SIG-M5 treated with dmso at 0.1 percent for 504 hours (cell line): Measurements from ENCODE around the gene TMEM100.

Experiments
- DNase-seq: peaks from one replicate; lab custom pipeline; 2025; ENCODE audit not compliant: unreplicated experiment; lab: John Stamatoyannopoulos, UW

TMEM100 gene

GRCh38 chr17:55720919-55721836 lies 1.5 kb downstream of the TMEM100 start:
- DNase-seq, result no peak

GRCh38 chr17:55717898-55718735 lies 4.5 kb downstream of the TMEM100 start:
- peak; percentile 51 for DNase-seq

- DNase-seq, result no peak
These were observed 5.2 kb downstream of the TMEM100 start for GRCh38 chr17:55717432-55717831.

- DNase-seq, result no peak
These were observed 11.7 kb downstream of the TMEM100 start for GRCh38 chr17:55710829-55711496.

- DNase-seq, result peak; percentile 48
These were observed 12.3 kb downstream of the TMEM100 start for GRCh38 chr17:55710410-55710809.

- no peak for DNase-seq
These were observed 12.7 kb downstream of the TMEM100 start for GRCh38 chr17:55709984-55710383.

- no peak for DNase-seq
These were observed 13.2 kb downstream of the TMEM100 start for GRCh38 chr17:55709440-55709839.

- DNase-seq, result no peak
These were observed 14.3 kb downstream of the TMEM100 start for GRCh38 chr17:55708175-55708974.

- DNase-seq, result no peak
These were observed 15.6 kb downstream of the TMEM100 start for GRCh38 chr17:55706808-55707773.

GRCh38 chr17:55705847-55706246 lies 16.8 kb downstream of the TMEM100 start:
- no peak for DNase-seq

GRCh38 chr17:55704401-55704800 lies 18.3 kb downstream of the TMEM100 start:
- peak; percentile 60 for DNase-seq

GRCh38 chr17:55702150-55702549 lies 20.5 kb downstream of the TMEM100 start:
- DNase-seq, result no peak

- no peak for DNase-seq
These were observed 23.3 kb downstream of the TMEM100 start for GRCh38 chr17:55699181-55699860.

GRCh38 chr17:55694286-55694910 lies 28.3 kb downstream of the TMEM100 start:
- DNase-seq, result no peak

- peak; percentile 11 for DNase-seq
These were observed 29.1 kb downstream of the TMEM100 start for GRCh38 chr17:55693254-55694216.

GRCh38 chr17:55692276-55692675 lies 30.4 kb downstream of the TMEM100 start:
- DNase-seq, result no peak

- DNase-seq, result no peak
These were observed 31.0 kb downstream of the TMEM100 start for GRCh38 chr17:55691666-55692065.
